HUES48 (cell line): ENCODE measurements around the gene PCSK2.

Experiments
- H3K27ac ChIP-seq: one replicate; pipeline ENCODE4 v1.7.0; 2013; ENCODE audit warnings: low read depth, low read length, inconsistent platforms
- H3K27me3 ChIP-seq: 2 replicates; pipeline ENCODE4 v1.6.1; 2013; ENCODE audit warnings: mild to moderate bottlenecking, low read length; ENCODE audit not compliant: control insufficient read depth, insufficient read depth
- H3K36me3 ChIP-seq: 2 replicates; pipeline ENCODE4 v1.6.1; 2013; ENCODE audit warnings: low read length; ENCODE audit not compliant: control insufficient read depth, insufficient read depth
- H3K4me1 ChIP-seq: 2 replicates; pipeline ENCODE4 v1.6.1; 2013; ENCODE audit warnings: mild to moderate bottlenecking, low read length; ENCODE audit not compliant: control insufficient read depth, insufficient read depth
- H3K4me3 ChIP-seq: 2 replicates; pipeline ENCODE4 v1.5.1; 2013; ENCODE audit warnings: mild to moderate bottlenecking, low read depth, low read length
- H3K9ac ChIP-seq: 2 replicates; pipeline ENCODE4 v1.6.1; 2013; ENCODE audit warnings: mild to moderate bottlenecking, low read depth, low read length, moderate library complexity
- H3K9me3 ChIP-seq: 2 replicates; pipeline ENCODE4 v1.6.1; 2013; ENCODE audit warnings: low read length; ENCODE audit not compliant: control insufficient read depth, insufficient read depth

Gene PCSK2

DNA sequence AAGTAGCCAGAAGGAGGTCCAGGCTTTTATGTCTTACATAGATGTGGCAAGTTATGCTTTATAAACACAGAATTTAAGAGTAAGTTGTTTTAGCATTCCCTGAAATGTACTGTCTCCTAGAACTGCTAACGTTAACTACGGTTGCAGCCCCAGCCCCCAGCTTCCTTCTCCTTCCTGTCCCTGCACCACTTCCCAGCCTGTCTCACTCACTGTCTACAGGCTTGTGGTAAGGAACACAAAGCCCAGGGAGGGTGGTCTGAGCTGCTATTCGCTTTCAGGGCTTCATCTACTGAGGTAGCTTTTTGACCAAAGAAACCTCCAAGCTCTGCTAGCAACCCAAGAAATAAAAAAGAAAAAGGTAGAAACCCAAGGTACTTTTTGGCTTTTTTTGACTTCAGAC, 35.9 kb downstream of the PCSK2 start:
- Histone ChIP-seq H3K4me1 (no peaks in the 10 kb centered on the region), H3K27ac (no peak overlapping the region), H3K4me3 (no peak overlapping the region), H3K9me3 (no peaks in the 10 kb centered on the region), H3K27me3 (no peaks in the 10 kb centered on the region), H3K9ac (no peak overlapping the region), H3K36me3 (no peaks in the 10 kb centered on the region)

DNA sequence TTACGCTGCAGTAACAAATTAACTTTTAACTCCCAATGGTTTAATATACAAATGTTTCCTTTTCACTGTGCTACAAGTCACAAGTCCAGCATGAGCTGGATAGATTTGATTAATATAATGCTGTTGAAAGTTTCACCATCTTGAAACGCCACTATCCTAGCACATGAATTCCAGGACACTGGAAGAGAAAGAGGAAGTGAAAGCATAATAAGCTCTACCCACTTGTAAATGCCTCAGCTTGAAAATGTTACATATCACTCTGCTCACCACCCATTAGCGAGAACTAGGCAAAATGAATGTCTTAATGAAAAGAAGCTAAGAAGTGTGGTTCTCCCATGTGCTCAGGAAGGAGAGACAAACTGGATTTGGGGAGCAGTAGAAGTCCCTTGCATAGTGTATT, 46.9 kb downstream of the PCSK2 start:
- H3K9me3 ChIP-seq: no peaks in the 10 kb centered on the region

DNA sequence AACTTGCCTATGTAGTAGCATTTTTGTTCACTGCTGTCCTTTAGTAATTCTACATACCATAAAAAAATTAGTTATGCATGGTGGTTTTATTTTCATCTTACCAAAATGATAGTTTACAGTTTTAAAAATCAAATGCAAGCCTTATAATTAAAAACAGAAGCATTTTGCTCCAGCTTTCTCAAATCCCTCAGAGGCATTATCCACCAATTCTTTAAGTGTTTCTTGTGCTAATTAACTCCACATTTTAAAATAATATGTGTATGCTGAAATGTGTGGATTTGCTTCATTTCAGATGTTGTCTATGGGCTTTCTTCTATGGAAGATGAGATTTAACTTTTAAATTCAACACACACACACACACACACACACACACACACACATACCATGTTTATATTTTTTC, 49.3 kb downstream of the PCSK2 start:
- H3K4me1 ChIP-seq: no peaks in the 10 kb centered on the region
- no peaks in the 10 kb centered on the region for H3K9me3 ChIP-seq
- no peaks in the 10 kb centered on the region for H3K36me3 ChIP-seq
- no peak overlapping the region for H3K9ac ChIP-seq
- no peaks in the 10 kb centered on the region for H3K27me3 ChIP-seq
- H3K4me3 ChIP-seq: no peak overlapping the region
- H3K27ac ChIP-seq: no peak overlapping the region

More for the DNA sequence above, 46.9 kb downstream of the PCSK2 start:
- H3K27ac ChIP-seq: no peak overlapping the region
- H3K4me1 ChIP-seq: no peaks in the 10 kb centered on the region
- no peaks in the 10 kb centered on the region for H3K27me3 ChIP-seq
- no peaks in the 10 kb centered on the region for H3K36me3 ChIP-seq
- H3K4me3 ChIP-seq: no peak overlapping the region
- H3K9ac ChIP-seq: no peak overlapping the region

DNA sequence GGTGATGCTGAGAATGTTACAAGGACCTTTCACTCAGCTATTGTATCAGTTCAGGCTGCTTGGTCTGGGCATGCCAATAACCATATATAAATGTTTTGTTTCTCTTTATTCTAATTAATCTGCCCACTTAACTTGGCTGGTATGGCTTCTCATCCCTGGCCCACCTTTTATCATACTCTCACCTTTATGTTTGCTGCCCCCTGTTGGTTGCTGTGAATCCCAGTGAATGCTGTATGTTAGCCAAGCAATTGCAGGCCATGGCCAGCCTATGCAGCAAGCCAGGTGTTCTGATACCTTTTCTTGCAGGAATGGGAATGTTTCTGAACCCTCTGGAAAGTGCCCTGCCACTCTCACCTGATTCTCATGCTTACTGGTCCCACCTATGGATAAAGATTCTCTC, 54.6 kb downstream of the PCSK2 start:
- Histone ChIP-seq H3K27ac (no peak overlapping the region), H3K27me3 (no peaks in the 10 kb centered on the region), H3K36me3 (no peaks in the 10 kb centered on the region), H3K9me3 (no peaks in the 10 kb centered on the region), H3K4me1 (peaks cover 11% of the 10 kb centered on the region), H3K9ac (no peak overlapping the region), H3K4me3 (no peak overlapping the region)

DNA sequence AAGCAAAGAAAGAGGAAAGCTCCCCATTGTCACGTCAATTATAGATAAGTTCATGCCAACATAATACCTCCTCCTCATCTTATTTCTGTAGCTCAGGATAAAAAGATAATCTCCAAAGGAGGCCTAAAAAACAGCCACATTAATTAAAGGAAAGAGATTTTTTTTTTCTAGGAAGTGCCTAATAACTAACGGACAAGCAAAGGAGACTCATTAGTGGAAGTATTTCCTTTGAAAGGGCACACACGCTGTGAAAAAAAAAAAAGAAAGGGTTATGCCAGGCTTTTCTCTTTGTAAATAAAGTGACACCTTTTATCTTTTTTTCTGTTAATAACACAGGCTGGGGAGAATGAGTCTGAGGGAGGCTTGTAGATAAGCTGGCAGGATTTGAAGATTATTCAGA, 55.7 kb downstream of the PCSK2 start:
- H3K9ac ChIP-seq: no peak overlapping the region
- no peaks in the 10 kb centered on the region for H3K36me3 ChIP-seq
- no peak overlapping the region for H3K4me3 ChIP-seq
- peaks cover 18% of the 10 kb centered on the region for H3K4me1 ChIP-seq
- H3K27ac ChIP-seq: no peak overlapping the region
- no peaks in the 10 kb centered on the region for H3K27me3 ChIP-seq
- no peaks in the 10 kb centered on the region for H3K9me3 ChIP-seq

DNA sequence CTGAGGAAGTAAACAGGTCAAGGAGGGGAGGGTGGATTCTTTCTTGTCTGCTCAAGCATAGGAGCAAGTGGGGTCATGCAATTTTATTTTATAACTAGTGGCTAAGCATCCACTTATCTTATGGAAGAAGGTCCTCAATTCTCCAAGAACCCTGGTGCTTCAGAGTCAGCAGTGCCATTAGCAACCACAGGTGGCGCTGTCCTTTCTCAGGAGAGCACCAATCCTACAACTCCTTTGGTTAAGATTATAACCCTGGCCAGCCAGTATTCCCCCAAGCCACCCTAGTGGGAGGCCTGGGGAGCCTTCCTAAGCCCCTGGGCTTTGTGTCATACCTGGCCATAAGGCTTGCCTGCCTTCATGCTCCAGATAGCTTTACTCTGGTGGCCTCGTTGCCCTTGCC, 60.7 kb downstream of the PCSK2 start:
- Histone ChIP-seq H3K27ac (no peak overlapping the region), H3K9ac (no peak overlapping the region), H3K4me1 (peaks cover 28% of the 10 kb centered on the region), H3K36me3 (no peaks in the 10 kb centered on the region), H3K4me3 (no peak overlapping the region), H3K27me3 (no peaks in the 10 kb centered on the region), H3K9me3 (no peaks in the 10 kb centered on the region)

DNA sequence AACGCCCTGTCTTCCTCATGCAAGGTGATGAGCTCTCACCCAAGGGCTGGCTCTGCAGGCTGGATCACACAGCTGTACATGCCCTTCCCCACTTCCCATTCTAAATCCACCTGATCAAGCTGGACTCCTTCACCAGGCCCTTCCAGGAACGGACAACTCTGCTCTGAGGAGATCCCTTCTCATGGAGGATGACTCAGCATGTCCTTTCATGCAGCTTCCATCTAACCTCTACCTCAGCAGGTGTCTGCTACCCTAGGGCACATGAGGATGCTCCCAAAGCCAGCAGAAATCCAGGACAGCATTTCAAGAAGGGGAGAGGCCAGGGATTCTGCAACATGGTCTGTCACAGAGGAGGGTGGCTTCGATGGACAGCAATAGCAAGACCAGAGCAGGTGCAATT, 61.2 kb downstream of the PCSK2 start:
- Histone ChIP-seq H3K27ac (no peak overlapping the region), H3K4me1 (peaks cover 28% of the 10 kb centered on the region), H3K9me3 (no peaks in the 10 kb centered on the region), H3K36me3 (no peaks in the 10 kb centered on the region), H3K27me3 (no peaks in the 10 kb centered on the region), H3K9ac (no peak overlapping the region), H3K4me3 (no peak overlapping the region)

DNA sequence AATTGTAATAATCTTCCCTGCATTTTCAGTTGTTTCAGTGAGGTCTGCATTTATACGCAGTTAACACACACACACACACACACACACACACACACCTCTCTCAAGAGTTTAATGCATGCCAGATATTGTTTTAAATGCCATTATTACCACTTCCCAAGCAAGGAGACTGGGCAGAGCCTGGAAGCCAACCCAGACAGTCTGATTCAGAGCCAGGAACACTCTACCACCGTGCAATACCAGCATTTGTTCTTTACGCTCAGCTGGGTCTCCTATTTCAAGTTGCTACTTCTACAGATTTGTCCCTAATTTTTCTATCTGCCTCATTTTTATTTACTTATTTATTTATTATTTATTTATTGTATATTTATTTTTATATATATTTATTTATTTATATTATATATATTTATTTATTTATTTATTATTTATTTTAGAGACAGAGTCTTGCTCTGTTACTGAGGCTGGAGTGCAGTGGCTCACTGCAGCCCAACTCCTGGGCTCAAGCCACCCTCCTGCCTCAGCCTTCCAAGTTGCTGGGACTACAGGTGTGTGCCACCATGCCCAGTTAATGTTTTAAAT, 68.4 kb downstream of the PCSK2 start:
- Histone ChIP-seq H3K9ac (no peak overlapping the region), H3K27me3 (no peaks in the 10 kb centered on the region), H3K4me1 (no peaks in the 10 kb centered on the region), H3K4me3 (no peak overlapping the region), H3K36me3 (no peaks in the 10 kb centered on the region), H3K27ac (no peak overlapping the region), H3K9me3 (no peaks in the 10 kb centered on the region)

DNA sequence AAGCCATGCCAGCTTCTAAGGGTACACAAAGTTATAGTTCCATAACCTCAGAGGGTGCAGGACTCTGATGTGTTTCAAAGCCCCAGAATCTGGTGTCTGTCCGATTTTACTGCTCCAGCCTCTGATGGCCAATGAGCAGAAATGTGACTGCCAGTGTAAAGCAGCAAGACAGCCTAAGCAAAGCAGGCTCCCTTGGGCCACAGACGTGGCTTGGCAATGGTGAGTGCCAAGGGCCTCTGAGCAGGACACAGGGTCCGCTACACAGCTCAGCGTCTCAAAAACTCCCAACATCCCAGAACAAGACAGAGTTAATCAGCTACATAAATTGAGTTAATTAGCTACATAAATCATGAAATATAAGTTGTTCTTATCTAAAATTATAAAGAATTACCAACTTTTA, 69.2 kb downstream of the PCSK2 start:
- no peaks in the 10 kb centered on the region for H3K4me1 ChIP-seq
- no peak overlapping the region for H3K9ac ChIP-seq
- no peak overlapping the region for H3K4me3 ChIP-seq
- H3K27me3 ChIP-seq: no peaks in the 10 kb centered on the region
- no peaks in the 10 kb centered on the region for H3K9me3 ChIP-seq
- no peak overlapping the region for H3K27ac ChIP-seq
- no peaks in the 10 kb centered on the region for H3K36me3 ChIP-seq

DNA sequence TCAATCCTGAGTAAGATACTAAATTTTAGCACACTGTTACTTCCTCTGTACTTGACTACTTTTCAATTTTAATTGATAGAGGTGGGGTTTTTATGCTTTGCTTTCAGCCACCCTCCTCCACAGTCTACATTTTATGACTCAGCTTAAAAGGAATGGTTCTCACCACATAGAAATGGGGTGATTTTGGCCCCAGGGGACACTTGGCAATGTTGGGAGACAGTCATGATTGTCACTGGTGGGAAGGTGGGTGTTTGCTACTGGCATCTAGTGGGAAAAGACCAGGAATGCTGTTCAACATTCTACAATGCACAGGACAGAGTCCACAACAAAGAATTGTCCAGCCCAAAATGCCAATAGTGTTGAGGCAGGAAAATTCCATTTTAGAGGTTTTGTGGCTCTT, 71.3 kb downstream of the PCSK2 start:
- Histone ChIP-seq H3K9ac (no peak overlapping the region), H3K4me3 (no peak overlapping the region), H3K27ac (no peak overlapping the region), H3K27me3 (no peaks in the 10 kb centered on the region), H3K36me3 (no peaks in the 10 kb centered on the region), H3K9me3 (no peaks in the 10 kb centered on the region), H3K4me1 (no peaks in the 10 kb centered on the region)

DNA sequence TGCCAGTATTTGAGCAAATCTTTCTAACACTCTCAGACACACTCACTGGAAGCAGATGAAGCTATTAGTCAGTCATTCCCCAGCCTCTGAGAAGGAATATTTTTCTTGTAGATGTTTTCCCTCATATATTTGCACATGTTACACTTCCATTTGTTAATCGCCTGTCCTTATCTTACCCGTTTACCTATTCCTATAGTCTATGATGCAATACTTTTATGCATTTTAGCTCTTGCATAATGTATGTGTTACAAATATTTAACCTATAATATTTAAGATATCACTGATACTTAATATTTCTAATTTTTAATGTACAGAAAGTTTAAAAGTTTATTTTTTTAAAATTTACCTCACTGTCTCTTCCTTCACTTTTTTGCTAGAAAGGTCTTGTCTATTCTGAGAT, 71.9 kb downstream of the PCSK2 start:
- Histone ChIP-seq H3K27me3 (no peaks in the 10 kb centered on the region), H3K4me1 (no peaks in the 10 kb centered on the region)

DNA sequence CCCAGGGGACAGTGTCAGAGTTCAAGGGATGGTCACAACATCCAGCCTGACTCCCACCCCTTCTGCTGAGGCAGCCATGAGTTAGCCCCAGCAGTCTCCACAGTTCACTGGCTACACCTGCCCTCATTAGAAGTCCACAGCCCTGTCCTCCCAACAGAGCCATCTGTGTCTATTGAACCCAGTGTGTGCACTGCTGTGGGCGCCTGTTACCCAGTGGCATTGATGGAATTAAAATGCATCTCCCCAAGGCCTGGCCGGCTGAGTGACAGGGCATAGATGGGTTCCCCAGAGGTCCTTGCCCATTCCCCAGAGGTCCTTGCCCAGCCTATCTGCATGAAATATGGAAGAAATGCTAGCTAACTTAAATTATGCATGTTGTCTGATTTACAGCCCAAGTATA, 73.3 kb downstream of the PCSK2 start:
- Histone ChIP-seq H3K4me1 (peaks cover 7% of the 10 kb centered on the region; the same call in 1 of the 2 replicates), H3K4me3 (no peak overlapping the region), H3K9ac (no peak overlapping the region), H3K27ac (no peak overlapping the region), H3K27me3 (no peaks in the 10 kb centered on the region), H3K9me3 (no peaks in the 10 kb centered on the region), H3K36me3 (no peaks in the 10 kb centered on the region)

More for the DNA sequence above, 71.9 kb downstream of the PCSK2 start:
- no peaks in the 10 kb centered on the region for H3K36me3 ChIP-seq
- no peak overlapping the region for H3K27ac ChIP-seq
- H3K9ac ChIP-seq: no peak overlapping the region
- H3K9me3 ChIP-seq: no peaks in the 10 kb centered on the region
- no peak overlapping the region for H3K4me3 ChIP-seq
